HCT116 (cell line): ENCODE results near the gene NCAPG2. TPM values are rescaled to one million over a fixed set of nuclear protein-coding genes. Genes with fewer than 3 reads are reported as not detected.

Experiments
- ATAC-seq: fragments of 200-7000 bp; cut with Tn5 transposase; 2 replicates; pipeline ENCODE4 v1.9.1; 2020; ENCODE audit warnings: mild to moderate bottlenecking, moderate library complexity
- BruUV-seq: library from RNA; stranded (reverse); fragments of 400-500 nt; replicated peaks from 2 replicates; lab custom pipeline; 2021; lab: Mats Ljungman, UMichigan
- CTCF ChIA-PET: fragments of 300-600 bp; sonication (Branson Sonifier 250); formaldehyde crosslinking; loops from one replicate; lab custom pipeline; 2021; ENCODE audit warnings: antibody characterized with exemption; lab: Charles Lee
- POLR2A ChIA-PET: fragments of 300-600, 350-600 bp; sonication (Branson Sonifier 250); formaldehyde crosslinking; loops from one replicate; lab custom pipeline; 2021; ENCODE audit warnings: antibody characterized with exemption; lab: Charles Lee
- RAD21 ChIA-PET, 2 experiments: fragments of 300-600 bp; sonication (Branson Sonifier 250); formaldehyde crosslinking; loops; one replicate each; lab custom pipeline; 2023; ENCODE audit warnings: low total read pairs in 2 of 2; ENCODE audit not compliant: uncharacterized antibody in 2 of 2, unreplicated experiment in 2 of 2, low non-redundant PET in 1 of 2; lab: Charles Lee
- DNase-seq: peaks from one replicate; pipeline ENCODE4 v3.0.0-alpha.2; 2010; ENCODE audit warnings: low read depth, low spot score
- H2AFZ ChIP-seq: fragments of 200-600 bp; shearing (Covaris generic), sonication (generic); 2 replicates; pipeline ENCODE4 v1.6.1; 2017; ENCODE audit warnings: low read depth, mixed run types, mixed read lengths, antibody characterized with exemption, low read length; ENCODE audit not compliant: poor library complexity, severe bottlenecking
- H3K27ac ChIP-seq: 2 replicates; pipeline ENCODE4 v1.5.1; 2012; ENCODE audit warnings: low read depth, low read length
- H3K27me3 ChIP-seq: fragments of 200-600 bp; sonication (generic); 2 replicates; pipeline ENCODE4 v1.6.1; 2016; ENCODE audit warnings: mixed run types, low read length, mixed read lengths; ENCODE audit not compliant: insufficient read depth
- H3K36me3 ChIP-seq, 2 experiments: fragments of 200-500 bp in 1 of 2; fragments of 200-600 bp in 1 of 2; sonication (Bioruptor generic) in 1 of 2; sonication (generic) in 1 of 2; 2 replicates each; pipeline versions ENCODE4 v1.5.1 to v1.6.1; 2014 to 2016; ENCODE audit warnings: low read length in 2 of 2, inconsistent platforms in 1 of 2, mixed read lengths in 1 of 2, mixed run types in 1 of 2; ENCODE audit not compliant: insufficient read depth in 2 of 2, control insufficient read depth in 1 of 2
- H3K4me1 ChIP-seq, 2 experiments: fragments of 200-600 bp in 1 of 2; sonication (generic) in 1 of 2; 2 replicates each; pipeline versions ENCODE4 v1.5.1 to v1.6.1; 2012 to 2017; ENCODE audit warnings: low read length in 2 of 2, inconsistent platforms in 1 of 2, mild to moderate bottlenecking in 1 of 2, mixed read lengths in 1 of 2, mixed run types in 1 of 2, moderate library complexity in 1 of 2; ENCODE audit not compliant: insufficient read depth in 2 of 2, control insufficient read depth in 1 of 2
- H3K4me2 ChIP-seq: fragments of 200-600 bp; sonication (generic); 2 replicates; pipeline ENCODE4 v1.6.1; 2017; ENCODE audit warnings: mixed run types, low read length, mixed read lengths
- H3K4me3 ChIP-seq, 2 experiments: fragments of 200-600 bp in 1 of 2; sonication (generic) in 1 of 2; replicated peaks in 1 of 2; 2 replicates each; pipeline ENCODE4 v1.5.1; 2011 to 2016; ENCODE audit warnings: low read length in 2 of 2, control low read depth in 1 of 2, low read depth in 1 of 2, mild to moderate bottlenecking in 1 of 2, mixed read lengths in 1 of 2, mixed run types in 1 of 2
- H3K79me2 ChIP-seq: fragments of 200-600 bp; sonication (generic); 2 replicates; pipeline ENCODE4 v1.6.1; 2017; ENCODE audit warnings: mild to moderate bottlenecking, mixed run types, low read length, moderate library complexity, mixed read lengths; ENCODE audit not compliant: insufficient read depth
- H3K9ac ChIP-seq: fragments of 200-600 bp; sonication (generic); 2 replicates; pipeline ENCODE4 v1.6.1; 2016; ENCODE audit warnings: low read length, mixed read lengths
- H3K9me2 ChIP-seq: fragments of 200-600 bp; sonication (generic), shearing (Covaris generic); 2 replicates; pipeline ENCODE4 v1.6.1; 2017; ENCODE audit warnings: mixed run types, mild to moderate bottlenecking, moderate library complexity; ENCODE audit not compliant: insufficient read depth
- H3K9me3 ChIP-seq, 2 experiments: fragments of 200-500 bp in 1 of 2; fragments of 200-600 bp in 1 of 2; sonication (Bioruptor generic) in 1 of 2; sonication (generic) in 1 of 2; 2 replicates each; pipeline ENCODE4 v1.6.1; 2014 to 2017; ENCODE audit warnings: low read length in 2 of 2, mixed read lengths in 2 of 2, inconsistent platforms in 1 of 2, low read depth in 1 of 2, mild to moderate bottlenecking in 1 of 2, mixed run types in 1 of 2, moderate library complexity in 1 of 2; ENCODE audit not compliant: control insufficient read depth in 1 of 2, insufficient read depth in 1 of 2
- H4K20me1 ChIP-seq: fragments of 200-600 bp; sonication (generic), shearing (Covaris generic); 2 replicates; pipeline ENCODE4 v1.6.1; 2017; ENCODE audit warnings: mixed run types, mild to moderate bottlenecking, moderate library complexity; ENCODE audit not compliant: insufficient read depth
- CBX3 ChIP-seq: IDR thresholded peaks from 2 replicates; pipeline ENCODE4 v1.6.1; 2012; ENCODE audit warnings: low read depth
- EGR1 ChIP-seq: IDR thresholded peaks from 2 replicates; pipeline ENCODE4 v1.6.1; 2012; ENCODE audit warnings: low read depth
- ELF1 ChIP-seq: IDR thresholded peaks from 2 replicates; pipeline ENCODE4 v1.6.1; 2012; ENCODE audit warnings: low read depth, borderline replicate concordance
- EZH2phosphoT487 ChIP-seq: fragments of 200-600 bp; IDR thresholded peaks from 2 replicates; pipeline ENCODE4 v1.6.1; 2018; ENCODE audit warnings: antibody characterized with exemption, borderline replicate concordance
- FOSL1 ChIP-seq: IDR thresholded peaks from 2 replicates; pipeline ENCODE4 v1.6.1; 2012; ENCODE audit warnings: low read depth
- JUND ChIP-seq: IDR thresholded peaks from 2 replicates; pipeline ENCODE4 v1.6.1; 2012
- POLR2A ChIP-seq: IDR thresholded peaks from 2 replicates; pipeline ENCODE4 v1.7.0; 2011; ENCODE audit warnings: borderline replicate concordance; ENCODE audit not compliant: insufficient read depth, insufficient read length; ENCODE audit errors: extremely low read depth
- SP1 ChIP-seq: IDR thresholded peaks from 2 replicates; pipeline ENCODE4 v1.6.1; 2012; ENCODE audit warnings: low read depth
- TCF7L2 ChIP-seq: IDR thresholded peaks from 2 replicates; pipeline ENCODE4 v1.7.0; 2011; ENCODE audit warnings: borderline replicate concordance, inconsistent platforms; ENCODE audit not compliant: insufficient read depth, insufficient read length; ENCODE audit errors: extremely low read depth
- YY1 ChIP-seq: IDR thresholded peaks from 2 replicates; pipeline ENCODE4 v1.6.1; 2011; ENCODE audit warnings: low read length, low read depth, moderate library complexity, mild to moderate bottlenecking; ENCODE audit not compliant: insufficient replicate concordance; ENCODE audit errors: extremely low read depth
- ZFX ChIP-seq: fragments of 450-650 bp; IDR thresholded peaks from 2 replicates; pipeline ENCODE4 v1.6.1; 2017
- ZNF274 ChIP-seq: fragments of 200-500 bp; sonication (Bioruptor generic); IDR thresholded peaks from 2 replicates; pipeline ENCODE4 v1.6.1; 2014; ENCODE audit warnings: mild to moderate bottlenecking, low read depth, low read length, inconsistent platforms
- intact Hi-C: fragments of 100-400 bp; cut with micrococcal nuclease; formaldehyde crosslinking; loops from 2 replicates; pipeline ENCODE4 v1.10.0; 2022
- total RNA-seq: library from RNA; stranded (reverse); gene quantifications from one replicate; pipeline ENCODE4 v1.2.1, GENCODE V29; 2021; ENCODE audit not compliant: unreplicated experiment
- TF ChIP-seq, protein P1 (sequence below): IDR thresholded peaks from 2 replicates; pipeline ENCODE4 v1.6.1; 2012; ENCODE audit warnings: low read depth
- TF ChIP-seq, protein P2 (sequence below): IDR thresholded peaks from 2 replicates; pipeline ENCODE4 v1.6.1; 2012

The NCAPG2 gene
- total RNA-seq, 1 experiment from 2014 or later = 73.1 TPM

DNA sequence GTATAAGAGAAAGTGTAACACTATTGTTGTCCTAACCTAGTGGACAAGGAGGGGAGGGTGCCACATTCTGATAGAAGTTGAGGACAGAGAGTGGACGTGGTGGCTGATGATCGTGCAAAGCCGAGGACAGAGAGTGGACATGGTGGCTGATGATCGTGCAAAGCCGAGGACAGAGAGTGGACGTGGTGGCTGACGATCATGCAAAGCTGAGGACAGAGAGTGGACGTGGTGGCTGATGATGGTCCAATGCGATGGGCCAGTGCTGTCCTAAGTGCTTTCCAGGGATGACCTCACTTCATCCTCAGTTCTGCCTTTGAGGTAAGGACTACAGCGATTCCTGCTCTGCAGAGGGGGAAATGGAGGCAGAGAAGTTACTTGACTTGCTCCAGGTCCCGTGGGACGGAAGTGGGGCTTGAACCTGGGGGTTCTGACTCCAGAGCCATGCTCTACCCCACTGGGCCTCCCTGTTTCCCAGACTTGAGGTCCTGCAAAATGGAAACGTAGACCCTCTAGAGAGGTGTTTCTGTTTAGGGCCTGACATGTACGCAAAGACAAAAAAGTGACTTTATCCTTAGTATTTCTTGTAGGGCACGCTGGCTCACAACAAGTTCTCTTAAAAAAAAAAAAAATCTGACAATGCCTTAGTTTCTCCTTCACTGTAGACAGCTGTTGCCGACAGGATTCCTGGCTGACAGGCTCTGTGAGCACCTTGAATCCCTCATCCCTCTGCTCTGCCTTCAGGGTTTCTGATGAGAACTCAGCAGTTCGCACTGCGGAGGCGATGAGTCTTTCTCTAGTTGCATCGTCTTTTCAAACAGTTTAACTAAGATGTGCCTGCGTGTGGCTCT lies 20.3 kb upstream of the NCAPG2 start (continued):
- TF ChIP-seq ZNF274 (no peak), EGR1 (no peak), ELF1 (no peak), EZH2phosphoT487 (no peak), FOSL1 (no peak)
- TF ChIP-seq, all 23 proteins: peak for 0

DNA sequence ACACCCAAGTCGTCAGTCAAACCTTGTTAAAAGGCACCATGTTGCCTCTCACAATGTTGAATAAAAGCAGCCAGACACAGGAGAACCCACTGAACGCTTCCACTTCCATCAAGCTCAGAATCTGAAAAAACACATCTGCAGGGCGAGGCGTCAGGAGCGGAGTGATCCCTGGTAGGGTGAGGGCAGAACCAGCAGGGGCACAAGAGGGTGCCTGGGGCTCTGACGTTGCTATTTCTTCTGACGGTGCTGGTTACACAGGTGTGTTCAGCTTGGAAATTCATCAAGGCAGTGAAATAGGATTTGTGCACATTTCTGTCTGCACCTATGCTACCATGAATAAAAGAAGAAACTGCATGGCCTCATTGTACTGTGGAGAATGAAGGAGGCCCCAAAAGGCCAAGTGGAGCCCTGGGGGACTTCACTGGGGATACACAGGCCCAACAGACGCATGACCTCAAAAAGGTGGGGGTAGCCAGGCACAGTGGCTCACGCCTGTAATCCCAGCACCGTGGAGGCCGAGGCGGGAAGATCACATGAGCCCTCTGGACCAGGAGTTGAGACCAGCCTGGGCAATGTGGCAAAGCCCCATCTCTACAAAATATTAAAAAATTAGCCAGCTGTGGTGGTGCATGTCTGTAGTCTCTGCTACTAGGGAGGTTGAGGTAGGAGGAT lies 19.2 kb upstream of the NCAPG2 start:
- Histone ChIP-seq H3K4me3 (no peak overlapping the region), H3K27me3 (0 out of 2 replicates have a peak, but pooled peaks cover 3% of the 10 kb centered on the region), H2AFZ (no peak overlapping the region), H3K27ac (no peak overlapping the region), H3K9me3 (no peaks in the 10 kb centered on the region), H4K20me1 (no peaks in the 10 kb centered on the region), H3K79me2 (no peaks in the 10 kb centered on the region), H3K9ac (no peak overlapping the region), H3K4me2 (no peak overlapping the region), H3K4me1 (no peaks in the 10 kb centered on the region), H3K36me3 (no peaks in the 10 kb centered on the region; a peak in 1 of 4 replicates), H3K9me2 (no peaks in the 10 kb centered on the region)
- ATAC-seq (no peak), DNase-seq (no peak)
- RAD21 ChIA-PET = interaction anchor here in 1 of 2 experiments (0.7 kb wide), 1 partner anchor 157 kb away, joined by 3 read pairs; no protein-coding TSS in a partner anchor
- POLR2A ChIA-PET = no interaction called here
- intact Hi-C loops = no loop called here
- TF ChIP-seq FOSL1 (no peak), JUND (no peak), CBX3 (no peak), EGR1 (no peak), ZFX (no peak), POLR2A (no peak), TCF7L2 (no peak), YY1 (no peak), SP1 (no peak)
- TF ChIP-seq, protein P1, sequence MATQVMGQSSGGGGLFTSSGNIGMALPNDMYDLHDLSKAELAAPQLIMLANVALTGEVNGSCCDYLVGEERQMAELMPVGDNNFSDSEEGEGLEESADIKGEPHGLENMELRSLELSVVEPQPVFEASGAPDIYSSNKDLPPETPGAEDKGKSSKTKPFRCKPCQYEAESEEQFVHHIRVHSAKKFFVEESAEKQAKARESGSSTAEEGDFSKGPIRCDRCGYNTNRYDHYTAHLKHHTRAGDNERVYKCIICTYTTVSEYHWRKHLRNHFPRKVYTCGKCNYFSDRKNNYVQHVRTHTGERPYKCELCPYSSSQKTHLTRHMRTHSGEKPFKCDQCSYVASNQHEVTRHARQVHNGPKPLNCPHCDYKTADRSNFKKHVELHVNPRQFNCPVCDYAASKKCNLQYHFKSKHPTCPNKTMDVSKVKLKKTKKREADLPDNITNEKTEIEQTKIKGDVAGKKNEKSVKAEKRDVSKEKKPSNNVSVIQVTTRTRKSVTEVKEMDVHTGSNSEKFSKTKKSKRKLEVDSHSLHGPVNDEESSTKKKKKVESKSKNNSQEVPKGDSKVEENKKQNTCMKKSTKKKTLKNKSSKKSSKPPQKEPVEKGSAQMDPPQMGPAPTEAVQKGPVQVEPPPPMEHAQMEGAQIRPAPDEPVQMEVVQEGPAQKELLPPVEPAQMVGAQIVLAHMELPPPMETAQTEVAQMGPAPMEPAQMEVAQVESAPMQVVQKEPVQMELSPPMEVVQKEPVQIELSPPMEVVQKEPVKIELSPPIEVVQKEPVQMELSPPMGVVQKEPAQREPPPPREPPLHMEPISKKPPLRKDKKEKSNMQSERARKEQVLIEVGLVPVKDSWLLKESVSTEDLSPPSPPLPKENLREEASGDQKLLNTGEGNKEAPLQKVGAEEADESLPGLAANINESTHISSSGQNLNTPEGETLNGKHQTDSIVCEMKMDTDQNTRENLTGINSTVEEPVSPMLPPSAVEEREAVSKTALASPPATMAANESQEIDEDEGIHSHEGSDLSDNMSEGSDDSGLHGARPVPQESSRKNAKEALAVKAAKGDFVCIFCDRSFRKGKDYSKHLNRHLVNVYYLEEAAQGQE = no peak
- TF ChIP-seq, protein P2, sequence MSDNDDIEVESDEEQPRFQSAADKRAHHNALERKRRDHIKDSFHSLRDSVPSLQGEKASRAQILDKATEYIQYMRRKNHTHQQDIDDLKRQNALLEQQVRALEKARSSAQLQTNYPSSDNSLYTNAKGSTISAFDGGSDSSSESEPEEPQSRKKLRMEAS = no peak
- BruUV-seq = no TSS peak
- CTCF ChIA-PET = no interaction called here
